NCI-H748 treated with DMSO at 0.1 percent for 48 hours (cell line): Measurements from ENCODE around the gene CASTOR1.

Experiments
- DNase-seq: peaks from one replicate; lab custom pipeline; 2025; lab: John Stamatoyannopoulos, UW

The CASTOR1 gene

GRCh38 chr22:30318799-30319419, 29.6 kb upstream of the CASTOR1 start:
- DNase-seq = no peak

GRCh38 chr22:30317778-30318177, 28.5 kb upstream of the CASTOR1 start:
- DNase-seq = no peak

GRCh38 chr22:30315962-30316576, 26.8 kb upstream of the CASTOR1 start:
- DNase-seq = no peak

GRCh38 chr22:30314915-30315314, 25.6 kb upstream of the CASTOR1 start:
- DNase-seq = no peak

GRCh38 chr22:30313527-30314363, 24.4 kb upstream of the CASTOR1 start:
- no peak for DNase-seq

- no peak for DNase-seq
Observed at GRCh38 chr22:30312053-30312452, 22.7 kb upstream of the CASTOR1 start.

GRCh38 chr22:30310881-30311771, 21.8 kb upstream of the CASTOR1 start:
- DNase-seq = no peak

- DNase-seq = no peak
Observed at GRCh38 chr22:30309951-30310741, 20.8 kb upstream of the CASTOR1 start.

GRCh38 chr22:30308518-30309230, 19.4 kb upstream of the CASTOR1 start:
- no peak for DNase-seq

GRCh38 chr22:30308093-30308492, 18.8 kb upstream of the CASTOR1 start:
- no peak for DNase-seq

- no peak for DNase-seq
Observed at GRCh38 chr22:30307041-30307574, 17.8 kb upstream of the CASTOR1 start.

- no peak for DNase-seq
Observed at GRCh38 chr22:30306627-30307011, 17.3 kb upstream of the CASTOR1 start.

GRCh38 chr22:30305906-30306626, 16.8 kb upstream of the CASTOR1 start:
- no peak for DNase-seq

- no peak for DNase-seq
Observed at GRCh38 chr22:30305519-30305905, 16.2 kb upstream of the CASTOR1 start.

GRCh38 chr22:30304495-30305244, 15.4 kb upstream of the CASTOR1 start:
- DNase-seq = no peak

GRCh38 chr22:30302810-30303138, 13.5 kb upstream of the CASTOR1 start:
- DNase-seq = no peak

- no peak for DNase-seq
Observed at GRCh38 chr22:30301995-30302809, 12.9 kb upstream of the CASTOR1 start.

GRCh38 chr22:30299322-30299721, 10.0 kb upstream of the CASTOR1 start:
- no peak for DNase-seq
